ENCODE results near the gene CLEC7A. TPM values are rescaled to one million over a fixed set of nuclear protein-coding genes. Genes with fewer than 3 reads are reported as not detected.

CLEC7A gene
- polyA plus RNA-seq, 3 donors: 1.1 to 2.1 (median 1.9) TPM

- no peak for DNase-seq
These were observed 13.1 kb upstream of the CLEC7A start for GRCh38 chr12:10142976-10143589.

GRCh38 chr12:10140001-10140400, 10.0 kb upstream of the CLEC7A start:
- peak; percentile 51 for DNase-seq

GRCh38 chr12:10136637-10137205, 6.7 kb upstream of the CLEC7A start:
- no peak for DNase-seq

- DNase-seq: no peak
These were observed 5.1 kb upstream of the CLEC7A start for GRCh38 chr12:10135126-10135525.

GRCh38 chr12:10132850-10133370, 2.9 kb upstream of the CLEC7A start:
- DNase-seq: no peak

- DNase-seq: no peak
These were observed 1.2 kb upstream of the CLEC7A start for GRCh38 chr12:10131111-10131690.

GRCh38 chr12:10128687-10129086, 1.3 kb downstream of the CLEC7A start:
- no peak for DNase-seq

GRCh38 chr12:10126413-10126812, 3.6 kb downstream of the CLEC7A start:
- no peak for DNase-seq

GRCh38 chr12:10122689-10123088, 7.3 kb downstream of the CLEC7A start:
- DNase-seq: no peak

GRCh38 chr12:10121278-10121677, 8.7 kb downstream of the CLEC7A start:
- DNase-seq: no peak

GRCh38 chr12:10119066-10119465, 10.9 kb downstream of the CLEC7A start:
- DNase-seq: no peak

GRCh38 chr12:10115890-10116289, 14.1 kb downstream of the CLEC7A start:
- no peak for DNase-seq

GRCh38 chr12:10115311-10115710, 14.7 kb downstream of the CLEC7A start:
- no peak for DNase-seq

- DNase-seq: no peak
These were observed 16.1 kb downstream of the CLEC7A start for GRCh38 chr12:10113920-10114319.

GRCh38 chr12:10113075-10113474, 16.9 kb downstream of the CLEC7A start:
- no peak for DNase-seq

GRCh38 chr12:10111451-10111850, 18.5 kb downstream of the CLEC7A start:
- no peak for DNase-seq

GRCh38 chr12:10110256-10110844, 19.6 kb downstream of the CLEC7A start:
- DNase-seq: no peak

GRCh38 chr12:10102322-10102721, 27.7 kb downstream of the CLEC7A start:
- no peak for DNase-seq

GRCh38 chr12:10101648-10102220, 28.3 kb downstream of the CLEC7A start:
- no peak for DNase-seq

GRCh38 chr12:10101042-10101579, 28.9 kb downstream of the CLEC7A start:
- peak; percentile 11 for DNase-seq

- DNase-seq: peak; percentile 23
These were observed 31.2 kb downstream of the CLEC7A start, which contains the start of gene CLEC1A for GRCh38 chr12:10098791-10099190. Gene CLEC1A, minus strand, starts transcription at chr12:10098985. Its CDS starts 63 bp downstream, at chr12:10098922.

- DNase-seq: no peak
These were observed 32.5 kb downstream of the CLEC7A start for GRCh38 chr12:10097521-10097920.
